Fibroblast of lung (primary cell): ENCODE data around the gene LAMTOR5. TPM values are rescaled to one million over a fixed set of nuclear protein-coding genes. Genes with fewer than 3 reads are reported as not detected.

Experiments used
- DNase-seq, 2 donors: peaks; one replicate each; pipeline versions ENCODE4 v3.0.0 to v3.0.0-alpha.2; 2010; ENCODE audit warnings: low read depth in 2 of 2
- H2AFZ ChIP-seq: 2 replicates; pipeline ENCODE4 v1.5.1; 2012; ENCODE audit warnings: low read length, control low read depth, inconsistent platforms
- H3K27ac ChIP-seq: 2 replicates; pipeline ENCODE4 v1.5.1; 2011; ENCODE audit warnings: low read length, control low read depth; ENCODE audit not compliant: insufficient read depth
- H3K27me3 ChIP-seq: 2 replicates; pipeline ENCODE4 v1.5.1; 2011; ENCODE audit warnings: mild to moderate bottlenecking, low read length; ENCODE audit not compliant: control insufficient read depth, insufficient read depth
- H3K36me3 ChIP-seq: 2 replicates; pipeline ENCODE4 v1.5.1; 2011; ENCODE audit warnings: low read length; ENCODE audit not compliant: control insufficient read depth, insufficient read depth
- H3K4me1 ChIP-seq: 2 replicates; pipeline ENCODE4 v1.5.1; 2011; ENCODE audit warnings: low read length; ENCODE audit not compliant: control insufficient read depth, insufficient read depth; ENCODE audit errors: extremely low read depth
- H3K4me2 ChIP-seq: 2 replicates; pipeline ENCODE4 v1.5.1; 2011; ENCODE audit warnings: low read length, control low read depth; ENCODE audit not compliant: insufficient read depth; ENCODE audit errors: extremely low read depth
- H3K4me3 ChIP-seq, 4 experiments: fragments of 200-600 bp in 1 of 4; sonication (generic) in 1 of 4; replicated peaks in 1 of 4; 2 replicates each; pipeline ENCODE4 v1.5.1; 2011 to 2016; ENCODE audit warnings: low read length in 4 of 4, low read depth in 3 of 4, mild to moderate bottlenecking in 3 of 4, control low read depth in 2 of 4, inconsistent platforms in 1 of 4, mixed read lengths in 1 of 4; ENCODE audit not compliant: insufficient read depth in 1 of 4; ENCODE audit errors: control extremely low read depth in 1 of 4
- H3K79me2 ChIP-seq: 2 replicates; pipeline ENCODE4 v1.5.1; 2012; ENCODE audit warnings: mild to moderate bottlenecking, low read length, inconsistent platforms; ENCODE audit not compliant: control insufficient read depth, insufficient read depth
- H3K9ac ChIP-seq: 2 replicates; pipeline ENCODE4 v1.5.1; 2011; ENCODE audit warnings: mild to moderate bottlenecking, low read length, control low read depth; ENCODE audit not compliant: insufficient read depth
- H3K9me3 ChIP-seq: 2 replicates; pipeline ENCODE4 v1.5.1; 2012; ENCODE audit warnings: low read depth, low read length; ENCODE audit not compliant: control insufficient read depth, insufficient read depth
- H4K20me1 ChIP-seq: 2 replicates; pipeline ENCODE4 v1.5.1; 2011; ENCODE audit warnings: low read length; ENCODE audit not compliant: control insufficient read depth, insufficient read depth; ENCODE audit errors: extremely low read depth
- CTCF ChIP-seq, 2 donors: IDR thresholded peaks in 1 of 2; conservative IDR thresholded peaks in 1 of 2; 1 replicate in 1 of 2; 2 replicates in 1 of 2; pipeline ENCODE4 v1.5.1; 2011 to 2012; ENCODE audit warnings: low read length in 2 of 2, control low read depth in 1 of 2, inconsistent platforms in 1 of 2, low read depth in 1 of 2, mild to moderate bottlenecking in 1 of 2
- EZH2 ChIP-seq: IDR thresholded peaks from 2 replicates; pipeline ENCODE4 v1.5.1; 2012; ENCODE audit warnings: low read length, control low read depth, mild to moderate bottlenecking; ENCODE audit errors: missing control alignments
- polyA plus RNA-seq, 2 donors: library from polyadenylated mRNA; depleted of rRNA in 1 of 2; stranded (reverse) in 1 of 2; unstranded in 1 of 2; fragments of >200 nt; gene quantifications; 2 replicates each; pipeline ENCODE4 v1.2.1, GENCODE V29; 2011 to 2012; ENCODE audit warnings: missing spikeins in 1 of 2
- total RNA-seq: library from RNA; depleted of rRNA; stranded (reverse); fragments of >200 nt; gene quantifications from 2 replicates; pipeline ENCODE4 v1.2.1, GENCODE V29; 2014

The LAMTOR5 gene
- total and polyA plus RNA-seq, 2 donors (not counting 1 experiment from before 2014, with no cell fraction given), result 70.4 to 317 TPM

- Histone ChIP-seq H4K20me1 (no peaks in the 10 kb centered on the region), H3K27ac (no peak within 1 kb of the TSS), H3K36me3 (no peaks in the 10 kb centered on the region), H3K4me2 (no peak within 1 kb of the TSS), H3K27me3 (peaks cover 37% of the 10 kb centered on the region), H3K4me3 (no peak within 1 kb of the TSS), H3K79me2 (no peaks in the 10 kb centered on the region), H3K4me1 (no peaks in the 10 kb centered on the region), H3K9ac (no peak within 1 kb of the TSS), H3K9me3 (no peaks in the 10 kb centered on the region), H2AFZ (no peak within 1 kb of the TSS)
- DNase-seq, result no peak
- TF ChIP-seq CTCF (conservative IDR thresholded peaks at IDR 0.05 in 1 of 2, IDR thresholded peaks at IDR 0.05 in 1 of 2; ENCODE audit: low read depth in 1 of 2, low read length in 2 of 2) (no peak), EZH2 (peak; percentile 74)
Measured at GRCh38 chr1:110450929-110451328, 43.4 kb upstream of the LAMTOR5 start, which contains the start of gene PROK1. TSS of gene PROK1 (plus strand) at chr1:110451149. CDS start at chr1:110451217, 68 bp downstream.

GRCh38 chr1:110449661-110450651 lies 42.5 kb upstream of the LAMTOR5 start:
- Histone ChIP-seq H3K27me3 (peaks cover 37% of the 10 kb centered on the region), H3K27ac (no peak overlapping the region), H3K9ac (no peak overlapping the region), H4K20me1 (no peaks in the 10 kb centered on the region), H3K4me1 (no peaks in the 10 kb centered on the region), H3K4me2 (no peak overlapping the region), H3K4me3 (no peak overlapping the region), H3K9me3 (no peaks in the 10 kb centered on the region), H3K79me2 (no peaks in the 10 kb centered on the region), H2AFZ (no peak overlapping the region), H3K36me3 (no peaks in the 10 kb centered on the region)
- DNase-seq, result peak in 1 of 2 donors; percentile 9
- TF ChIP-seq CTCF (conservative IDR thresholded peaks at IDR 0.05 in 1 of 2, IDR thresholded peaks at IDR 0.05 in 1 of 2; ENCODE audit: low read depth in 1 of 2, low read length in 2 of 2) (no peak), EZH2 (no peak)

GRCh38 chr1:110444561-110444960 lies 37.1 kb upstream of the LAMTOR5 start:
- Histone ChIP-seq H3K9ac (no peak overlapping the region), H4K20me1 (no peaks in the 10 kb centered on the region), H3K27ac (no peak overlapping the region), H3K4me1 (no peaks in the 10 kb centered on the region), H3K4me3 (no peak overlapping the region), H3K4me2 (no peak overlapping the region), H3K36me3 (no peaks in the 10 kb centered on the region), H3K27me3 (peaks cover 20% of the 10 kb centered on the region), H3K79me2 (no peaks in the 10 kb centered on the region), H2AFZ (no peak overlapping the region), H3K9me3 (no peaks in the 10 kb centered on the region)
- TF ChIP-seq CTCF (conservative IDR thresholded peaks at IDR 0.05 in 1 of 2, IDR thresholded peaks at IDR 0.05 in 1 of 2; ENCODE audit: low read depth in 1 of 2, low read length in 2 of 2) (no peak), EZH2 (no peak)
- no peak for DNase-seq
